Effector memory CD8-positive, alpha-beta T cell (primary cell): ENCODE data around the gene NBDY.
"Not testable (repeated sequence)": the region's sequence is repeated elsewhere in the genome, so short reads cannot be mapped to it uniquely, and the experiment has no call there.

Source experiments
- ATAC-seq: fragments of 150-1000 bp; cut with Tn5 transposase; replicated peaks from 2 replicates; pipeline ENCODE4 v1.10.0; 2021; ENCODE audit warnings: mild to moderate bottlenecking, moderate library complexity
- DNase-seq, 3 experiments: peaks; one replicate each; pipeline ENCODE4 v3.0.0; 2021
- H3K27ac Mint-ChIP-seq, 2 donors: one replicate each; pipeline ENCODE4 v1.8.0; 2022; ENCODE audit warnings: mild to moderate bottlenecking in 2 of 2, mixed read lengths in 2 of 2, moderate library complexity in 2 of 2
- H3K27me3 Mint-ChIP-seq, 2 donors: one replicate each; pipeline ENCODE4 v1.8.0; 2022; ENCODE audit warnings: mixed read lengths in 2 of 2
- H3K36me3 Mint-ChIP-seq: one replicate; pipeline ENCODE4 v1.8.0; 2022; ENCODE audit warnings: mild to moderate bottlenecking, moderate library complexity, mixed read lengths; ENCODE audit not compliant: insufficient read depth
- H3K4me1 Mint-ChIP-seq, 2 donors: one replicate each; pipeline ENCODE4 v1.8.0; 2022; ENCODE audit warnings: low read depth in 2 of 2, mixed read lengths in 2 of 2
- H3K4me3 Mint-ChIP-seq, 2 donors: one replicate each; pipeline ENCODE4 v1.8.0; 2022; ENCODE audit warnings: mild to moderate bottlenecking in 2 of 2, mixed read lengths in 2 of 2, moderate library complexity in 2 of 2
- H3K9me3 Mint-ChIP-seq, 2 donors: one replicate each; pipeline ENCODE4 v1.8.0; 2022; ENCODE audit warnings: mixed read lengths in 2 of 2

NBDY gene

GRCh38 chrX:56767348-56768119, 38.5 kb downstream of the NBDY start:
- peaks cover 11% of the 10 kb centered on the region for H3K36me3 Mint-ChIP-seq
- not testable (repeated sequence) for H3K4me3 Mint-ChIP-seq, DNase-seq, ATAC-seq, H3K27me3 Mint-ChIP-seq, H3K9me3 Mint-ChIP-seq
- H3K4me1 Mint-ChIP-seq: peaks cover 23 to 24% of the 10 kb centered on the region in 2 donors
- H3K27ac Mint-ChIP-seq: peak overlapping the region in 1 of 2 donors; percentile 95

- not testable (repeated sequence) for ATAC-seq, H3K27ac Mint-ChIP-seq, H3K27me3 Mint-ChIP-seq, H3K9me3 Mint-ChIP-seq, H3K4me3 Mint-ChIP-seq, DNase-seq
- Mint-ChIP-seq H3K36me3 (peaks cover 11% of the 10 kb centered on the region), H3K4me1 (peaks cover 17 to 18% of the 10 kb centered on the region in 2 donors)
These were observed 39.1 kb downstream of the NBDY start for GRCh38 chrX:56768120-56768660.

GRCh38 chrX:56772675-56773521, 43.9 kb downstream of the NBDY start:
- DNase-seq, H3K4me1 Mint-ChIP-seq, H3K4me3 Mint-ChIP-seq, H3K9me3 Mint-ChIP-seq, ATAC-seq, H3K27ac Mint-ChIP-seq, H3K27me3 Mint-ChIP-seq, H3K36me3 Mint-ChIP-seq: not testable (repeated sequence)

- not testable (repeated sequence) for H3K27ac Mint-ChIP-seq, H3K4me1 Mint-ChIP-seq, H3K9me3 Mint-ChIP-seq, H3K4me3 Mint-ChIP-seq, H3K27me3 Mint-ChIP-seq, H3K36me3 Mint-ChIP-seq, DNase-seq, ATAC-seq
These were observed 44.5 kb downstream of the NBDY start for GRCh38 chrX:56773522-56774060.

- H3K27me3 Mint-ChIP-seq, DNase-seq, H3K4me1 Mint-ChIP-seq, H3K4me3 Mint-ChIP-seq, H3K36me3 Mint-ChIP-seq, H3K9me3 Mint-ChIP-seq, H3K27ac Mint-ChIP-seq, ATAC-seq: not testable (repeated sequence)
These were observed 49.3 kb downstream of the NBDY start for GRCh38 chrX:56778099-56778923.

- H3K36me3 Mint-ChIP-seq, DNase-seq, H3K4me1 Mint-ChIP-seq, H3K27me3 Mint-ChIP-seq, H3K4me3 Mint-ChIP-seq, H3K27ac Mint-ChIP-seq, H3K9me3 Mint-ChIP-seq, ATAC-seq: not testable (repeated sequence)
These were observed 50.0 kb downstream of the NBDY start for GRCh38 chrX:56778924-56779468.

- not testable (repeated sequence) for H3K4me1 Mint-ChIP-seq, H3K4me3 Mint-ChIP-seq, H3K36me3 Mint-ChIP-seq, H3K27ac Mint-ChIP-seq, H3K9me3 Mint-ChIP-seq, DNase-seq, ATAC-seq, H3K27me3 Mint-ChIP-seq
These were observed 51.9 kb downstream of the NBDY start for GRCh38 chrX:56780681-56781649.

- Mint-ChIP-seq H3K4me3 (no peak overlapping the region), H3K36me3 (no peaks in the 10 kb centered on the region), H3K27ac (peak overlapping the region in 1 of 2 donors; percentile 30), H3K9me3 (no peaks in the 10 kb centered on the region), H3K27me3 (no peaks in the 10 kb centered on the region), H3K4me1 (peaks cover 7 to 9% of the 10 kb centered on the region in 2 donors)
- no peak for DNase-seq
- ATAC-seq: no peak
These were observed 53.3 kb downstream of the NBDY start for GRCh38 chrX:56782352-56782751.

GRCh38 chrX:56782791-56783449, 53.9 kb downstream of the NBDY start:
- peaks cover 7 to 9% of the 10 kb centered on the region in 2 donors for H3K4me1 Mint-ChIP-seq
- H3K27ac Mint-ChIP-seq: peak overlapping the region in 1 of 2 donors; percentile 30
- no peaks in the 10 kb centered on the region for H3K9me3 Mint-ChIP-seq
- no peak for ATAC-seq
- H3K27me3 Mint-ChIP-seq: no peaks in the 10 kb centered on the region
- DNase-seq: no peak
- H3K4me3 Mint-ChIP-seq: no peak overlapping the region
- H3K36me3 Mint-ChIP-seq: peaks cover 1% of the 10 kb centered on the region

GRCh38 chrX:56783450-56783831, 54.4 kb downstream of the NBDY start:
- no peak overlapping the region for H3K27ac Mint-ChIP-seq
- no peaks in the 10 kb centered on the region for H3K9me3 Mint-ChIP-seq
- DNase-seq (no peak), ATAC-seq (no peak)
- H3K4me1 Mint-ChIP-seq: peaks cover 7 to 9% of the 10 kb centered on the region in 2 donors
- H3K4me3 Mint-ChIP-seq: no peak overlapping the region
- H3K27me3 Mint-ChIP-seq: no peaks in the 10 kb centered on the region
- H3K36me3 Mint-ChIP-seq: peaks cover 3% of the 10 kb centered on the region

- Mint-ChIP-seq H3K4me1 (peaks cover 7 to 9% of the 10 kb centered on the region in 2 donors), H3K27ac (no peak overlapping the region), H3K36me3 (peaks cover 3% of the 10 kb centered on the region), H3K4me3 (no peak overlapping the region), H3K27me3 (no peaks in the 10 kb centered on the region), H3K9me3 (no peaks in the 10 kb centered on the region)
- DNase-seq (no peak), ATAC-seq (no peak)
These were observed 55.1 kb downstream of the NBDY start for GRCh38 chrX:56783996-56784620.
